GM10847 (cell line): ENCODE data around the gene DISP3.

Source experiments
- POLR2A ChIP-seq: IDR thresholded peaks from 2 replicates; pipeline ENCODE4 v1.6.1; 2011; ENCODE audit not compliant: insufficient read length; ENCODE audit errors: extremely low read depth

The DISP3 gene

GRCh38 chr1:11478571-11479374, at the start of gene DISP3:
Gene DISP3, plus strand, starts transcription at chr1:11479155. Its CDS starts 21,838 bp downstream, at chr1:11500993.
- no peak for TF ChIP-seq POLR2A

DNA sequence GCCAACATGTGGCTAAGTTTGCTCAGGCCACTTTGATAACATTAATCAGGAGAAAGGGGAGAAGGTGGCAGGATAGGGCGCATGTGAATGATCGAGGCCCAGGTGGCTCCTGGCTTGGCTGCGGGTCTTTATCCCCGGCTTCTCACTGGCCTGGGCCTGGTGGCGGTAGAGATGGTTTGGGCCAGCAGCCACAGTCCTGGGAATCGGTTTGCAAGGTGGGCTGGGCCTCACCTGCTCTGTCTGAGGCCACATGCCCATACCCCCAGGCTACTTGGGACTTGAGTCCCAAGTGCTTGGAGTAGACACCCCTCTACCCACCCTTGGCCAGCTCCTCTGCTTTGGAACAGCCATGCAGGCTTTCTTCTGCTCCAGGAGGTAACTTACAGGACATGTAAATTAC, 49.7 kb upstream of the DISP3 start:
- no peak for TF ChIP-seq POLR2A

DNA sequence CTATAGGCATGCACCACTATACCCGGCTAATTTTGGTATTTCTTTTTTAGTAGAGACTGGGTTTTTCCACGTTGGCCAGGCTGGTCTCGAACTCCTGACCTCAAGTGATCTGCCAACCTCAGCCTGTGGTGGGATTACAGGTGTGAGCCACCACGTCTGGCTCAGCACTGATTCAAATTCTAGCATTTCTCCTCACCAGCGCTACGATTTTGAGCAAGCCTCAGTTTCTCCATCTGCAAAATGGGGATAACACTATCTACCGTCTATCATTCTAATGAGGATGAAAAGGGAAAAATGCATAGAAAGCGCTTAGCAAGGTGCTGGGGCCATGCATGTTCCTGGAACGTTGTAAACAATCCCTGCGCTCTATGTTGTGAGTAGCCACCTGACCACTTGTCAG, 49.0 kb upstream of the DISP3 start:
- TF ChIP-seq POLR2A: no peak

- no peak for TF ChIP-seq POLR2A
Observed at GRCh38 chr1:11431941-11432507, 46.9 kb upstream of the DISP3 start.

DNA sequence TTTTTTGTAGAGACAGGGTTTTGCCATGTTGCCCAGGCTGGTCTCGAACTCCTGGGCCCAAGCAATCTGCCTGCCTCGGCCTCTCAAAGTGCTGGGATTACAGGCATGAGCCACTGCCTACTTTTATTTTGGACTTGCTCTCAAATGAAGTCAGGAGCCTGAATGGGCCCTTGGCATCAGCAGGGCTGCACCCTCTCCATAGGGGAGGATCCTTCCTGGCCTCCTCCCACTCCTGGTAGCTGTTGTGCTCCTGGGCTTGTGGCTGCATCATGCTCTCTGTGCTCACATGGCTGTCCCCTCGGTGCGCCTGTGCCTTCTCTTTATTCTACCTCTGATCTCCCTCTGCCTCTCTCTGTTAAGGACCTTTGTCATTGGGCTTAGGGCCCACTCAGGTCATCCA, 46.4 kb upstream of the DISP3 start:
- no peak for TF ChIP-seq POLR2A

GRCh38 chr1:11434501-11434900, 44.5 kb upstream of the DISP3 start:
- no peak for TF ChIP-seq POLR2A

DNA sequence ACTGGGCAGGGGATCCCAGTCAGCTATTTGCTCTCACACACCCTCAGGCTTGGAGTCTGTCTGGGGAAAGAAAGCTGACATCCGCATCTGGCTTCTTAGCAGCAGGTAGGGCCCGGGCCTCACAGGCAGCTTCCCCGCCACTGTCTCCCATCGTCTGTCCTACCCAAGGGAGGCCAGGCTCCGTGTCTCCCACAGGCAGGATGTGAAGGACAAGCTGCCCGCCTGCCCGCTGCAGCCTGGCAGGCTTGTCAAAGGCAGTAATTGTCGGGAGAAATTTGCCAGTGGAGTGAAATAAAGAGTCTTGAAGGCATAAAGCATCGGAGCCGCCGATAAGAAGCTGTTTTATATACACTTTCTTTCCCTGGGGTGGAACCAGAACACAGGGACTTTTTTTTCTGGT, 44.0 kb upstream of the DISP3 start:
- TF ChIP-seq POLR2A: no peak

- no peak for TF ChIP-seq POLR2A
Observed at GRCh38 chr1:11438996-11439395, 40.0 kb upstream of the DISP3 start.

DNA sequence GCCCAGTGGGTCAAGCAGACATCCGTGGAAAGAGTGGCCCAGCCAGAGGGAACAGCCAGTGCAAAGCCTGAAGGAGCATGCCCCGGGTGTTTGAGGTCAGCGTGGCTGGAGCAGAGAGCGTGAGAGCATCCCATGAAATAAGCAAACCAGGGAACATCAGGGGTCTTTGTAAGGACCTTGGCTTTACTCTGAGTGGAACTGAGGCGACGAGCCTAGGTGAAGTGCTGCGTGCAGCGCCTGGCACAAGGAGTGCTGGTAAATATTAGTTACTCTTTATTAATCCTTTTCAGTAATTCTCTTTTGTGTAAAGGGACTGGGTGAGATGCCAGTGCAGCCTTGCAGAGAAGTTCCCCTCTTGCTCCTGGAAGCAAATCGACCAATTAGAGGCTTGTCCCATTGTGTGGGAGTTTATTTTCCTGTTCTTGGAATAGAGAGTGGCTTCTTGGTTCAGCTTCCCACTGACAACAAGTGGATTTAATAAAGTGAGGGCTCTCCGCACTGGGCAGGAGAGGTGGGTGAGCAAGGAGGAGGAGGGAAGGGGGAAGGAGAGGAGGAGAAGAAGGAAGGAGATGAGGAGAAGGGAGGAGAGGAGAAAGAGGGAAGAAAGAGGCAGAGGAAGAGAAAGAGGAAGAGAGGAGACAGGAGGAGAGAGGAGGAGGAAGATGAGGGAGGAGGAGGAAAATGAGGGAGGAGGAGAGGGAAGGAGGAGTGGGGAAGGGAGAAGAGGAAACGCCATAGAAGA, 37.6 kb upstream of the DISP3 start:
- no peak for TF ChIP-seq POLR2A

- no peak for TF ChIP-seq POLR2A
Observed at GRCh38 chr1:11443043-11443442, 35.9 kb upstream of the DISP3 start.

GRCh38 chr1:11443961-11444658, 34.8 kb upstream of the DISP3 start:
- TF ChIP-seq POLR2A: no peak

DNA sequence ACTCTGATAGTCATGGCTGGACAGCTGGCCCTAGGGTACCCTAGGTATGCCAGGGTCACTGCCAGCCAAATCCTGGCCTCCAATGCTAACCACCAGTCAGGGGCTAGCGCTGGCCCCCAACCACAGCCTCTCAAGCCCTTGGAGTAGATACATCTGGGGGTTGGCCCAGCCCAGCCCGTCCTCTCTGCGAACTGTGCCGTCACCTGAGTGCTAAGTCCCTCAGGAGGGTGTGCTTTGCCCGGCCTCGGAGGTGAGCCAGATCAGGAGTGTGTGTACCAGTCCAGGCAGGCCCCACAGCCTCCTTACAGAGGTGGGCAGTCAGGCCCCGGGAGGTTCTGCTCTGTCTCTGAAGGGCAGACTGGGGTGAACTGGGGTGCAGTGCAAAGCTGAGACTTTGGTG, 34.0 kb upstream of the DISP3 start:
- no peak for TF ChIP-seq POLR2A

DNA sequence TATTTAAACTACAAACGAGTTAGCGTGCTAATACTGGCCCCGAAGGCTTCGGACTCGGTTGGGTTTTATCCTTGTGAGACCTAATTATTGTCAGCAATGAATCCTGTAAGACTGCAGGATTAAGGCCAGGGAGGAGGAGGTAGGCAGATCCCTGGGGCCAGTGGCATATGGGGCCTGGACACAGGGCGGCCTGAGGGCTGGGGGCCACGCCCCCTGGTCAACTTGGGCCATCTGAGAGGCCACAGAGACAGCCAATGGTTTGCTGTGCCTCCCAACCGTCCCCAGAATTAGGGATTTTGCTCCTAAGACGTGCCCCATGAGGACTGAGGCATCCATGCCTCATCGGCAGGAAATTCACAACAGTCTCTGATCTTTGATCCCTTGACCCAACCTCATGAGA, 31.1 kb upstream of the DISP3 start:
- TF ChIP-seq POLR2A: no peak

DNA sequence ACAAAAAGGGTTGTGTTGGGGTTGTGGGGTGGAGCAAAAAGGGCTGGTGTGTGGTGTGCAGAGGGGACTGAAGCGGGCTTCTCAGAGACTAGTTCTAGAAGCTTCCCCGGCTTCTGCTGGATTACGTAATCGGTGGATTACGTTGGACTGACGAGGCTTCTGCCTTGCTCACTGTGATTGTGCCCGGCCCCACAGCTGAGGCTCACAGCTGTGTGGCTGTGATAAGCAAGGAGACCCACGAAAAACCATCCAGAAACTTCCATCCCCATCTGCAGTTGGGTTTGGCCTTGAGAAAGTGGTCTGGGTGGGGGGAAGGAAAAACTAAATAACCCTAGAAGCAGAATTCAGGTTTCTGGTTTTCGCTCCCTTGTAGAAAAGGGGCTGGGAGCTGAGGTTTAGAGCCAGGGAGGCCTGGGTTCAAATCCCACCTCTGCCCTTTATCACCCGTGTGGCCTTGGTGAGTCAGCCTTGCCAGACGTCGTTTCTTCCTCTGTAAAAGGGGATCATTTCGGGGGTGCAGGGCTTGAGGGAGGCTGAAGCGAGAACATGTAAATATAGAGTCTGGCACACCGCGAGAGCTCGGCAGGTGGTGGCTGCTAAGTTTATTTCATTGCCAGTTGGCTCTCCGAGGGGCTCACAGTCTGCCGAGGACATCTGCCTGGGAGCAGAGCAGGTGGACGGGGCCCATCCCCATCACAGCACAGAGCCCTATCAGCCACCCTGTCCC, 30.4 kb upstream of the DISP3 start:
- TF ChIP-seq POLR2A: no peak

- TF ChIP-seq POLR2A: no peak
Observed at GRCh38 chr1:11449100-11449403, 29.9 kb upstream of the DISP3 start.

- TF ChIP-seq POLR2A: no peak
Observed at GRCh38 chr1:11450310-11450709, 28.6 kb upstream of the DISP3 start.
